CD14-positive monocyte (primary cell): Measurements from ENCODE around the gene IQCN. TPM values are rescaled to one million over a fixed set of nuclear protein-coding genes. Genes with fewer than 3 reads are reported as not detected.

Experiments
- DNase-seq, 3 donors: peaks; one replicate each; pipeline ENCODE4 v3.0.0-alpha.2; 2011 to 2022
- H2AFZ ChIP-seq: 2 replicates; pipeline ENCODE4 v1.6.0; 2012; ENCODE audit warnings: mild to moderate bottlenecking, low read depth, low read length, inconsistent platforms; ENCODE audit not compliant: insufficient read depth, poor library complexity, severe bottlenecking
- H3K27ac ChIP-seq, 2 donors: 1 replicate in 1 of 2; 2 replicates in 1 of 2; pipeline ENCODE4 v1.5.1; 2012 to 2013; ENCODE audit warnings: low read length in 2 of 2, control low read depth in 1 of 2, inconsistent platforms in 1 of 2, low read depth in 1 of 2, mild to moderate bottlenecking in 1 of 2
- H3K27me3 ChIP-seq, 2 donors: one replicate each; pipeline versions ENCODE4 v1.6.0 to v1.6.1; 2011 to 2013; ENCODE audit warnings: low read length in 2 of 2; ENCODE audit not compliant: control insufficient read depth in 2 of 2, insufficient read depth in 2 of 2
- H3K36me3 ChIP-seq, 2 donors: replicated peaks in 1 of 2; 1 replicate in 1 of 2; 2 replicates in 1 of 2; pipeline versions ENCODE4 v1.5.1 to v1.6.1; 2012 to 2013; ENCODE audit warnings: low read length in 2 of 2, control low read depth in 1 of 2, inconsistent platforms in 1 of 2, mild to moderate bottlenecking in 1 of 2; ENCODE audit not compliant: insufficient read depth in 2 of 2, control insufficient read depth in 1 of 2
- H3K4me1 ChIP-seq, 2 donors: 1 replicate in 1 of 2; 2 replicates in 1 of 2; pipeline versions ENCODE4 v1.5.1 to v1.6.1; 2012 to 2013; ENCODE audit warnings: low read length in 2 of 2, control low read depth in 1 of 2, inconsistent platforms in 1 of 2, mild to moderate bottlenecking in 1 of 2, moderate library complexity in 1 of 2; ENCODE audit not compliant: insufficient read depth in 2 of 2, control insufficient read depth in 1 of 2
- H3K4me2 ChIP-seq: replicated peaks from 2 replicates; pipeline ENCODE3; 2012; ENCODE audit warnings: low read length, moderate library complexity, mild to moderate bottlenecking; ENCODE audit not compliant: poor library complexity, severe bottlenecking; ENCODE audit errors: extremely low read depth
- H3K4me3 ChIP-seq, 3 experiments: fragments of 200-600 bp in 1 of 3; sonication (generic) in 1 of 3; replicated peaks in 1 of 3; 1 replicate in 2 of 3; 2 replicates in 1 of 3; pipeline ENCODE4 v1.5.1; 2011 to 2013; ENCODE audit warnings: low read length in 3 of 3, mild to moderate bottlenecking in 3 of 3, control low read depth in 2 of 3, low read depth in 2 of 3, inconsistent platforms in 1 of 3, moderate library complexity in 1 of 3
- H3K79me2 ChIP-seq: 2 replicates; pipeline ENCODE4 v1.6.0; 2012; ENCODE audit warnings: mild to moderate bottlenecking, control low read depth, inconsistent platforms, low read length, moderate library complexity; ENCODE audit not compliant: insufficient read depth
- H3K9ac ChIP-seq: 2 replicates; pipeline ENCODE4 v1.6.0; 2017; ENCODE audit warnings: low read length, mild to moderate bottlenecking; ENCODE audit not compliant: insufficient read depth, poor library complexity, severe bottlenecking
- H3K9me3 ChIP-seq, 2 donors: replicated peaks in 1 of 2; 1 replicate in 1 of 2; 2 replicates in 1 of 2; pipeline versions ENCODE4 v1.5.1 to v1.6.1; 2012 to 2013; ENCODE audit warnings: low read length in 2 of 2, control low read depth in 1 of 2; ENCODE audit not compliant: control insufficient read depth in 1 of 2, insufficient read depth in 1 of 2
- H4K20me1 ChIP-seq: 2 replicates; pipeline ENCODE4 v1.6.0; 2012; ENCODE audit warnings: mild to moderate bottlenecking, low read length, control low read depth, moderate library complexity; ENCODE audit not compliant: insufficient read depth
- H3K27ac Mint-ChIP-seq, 7 donors: one replicate each; pipeline ENCODE4 v1.8.0; 2020; ENCODE audit warnings: mild to moderate bottlenecking in 7 of 7, mixed read lengths in 7 of 7, moderate library complexity in 6 of 7, inconsistent platforms in 2 of 7
- H3K27me3 Mint-ChIP-seq, 3 donors: one replicate each; pipeline ENCODE4 v1.8.0; 2021 to 2022; ENCODE audit warnings: low read depth in 3 of 3, mild to moderate bottlenecking in 3 of 3, mixed read lengths in 3 of 3, moderate library complexity in 3 of 3, inconsistent platforms in 1 of 3
- H3K36me3 Mint-ChIP-seq, 2 donors: one replicate each; pipeline ENCODE4 v1.8.0; 2020; ENCODE audit warnings: mixed read lengths in 2 of 2, inconsistent platforms in 1 of 2, mild to moderate bottlenecking in 1 of 2
- H3K4me1 Mint-ChIP-seq: one replicate; pipeline ENCODE4 v1.8.0; 2020; ENCODE audit warnings: mild to moderate bottlenecking, mixed read lengths
- H3K4me3 Mint-ChIP-seq, 2 donors: one replicate each; pipeline ENCODE4 v1.8.0; 2020; ENCODE audit warnings: mild to moderate bottlenecking in 2 of 2, mixed read lengths in 2 of 2, moderate library complexity in 1 of 2
- H3K9me3 Mint-ChIP-seq, 7 donors: one replicate each; pipeline ENCODE4 v1.8.0; 2020 to 2022; ENCODE audit warnings: mixed read lengths in 7 of 7, mild to moderate bottlenecking in 6 of 7, moderate library complexity in 6 of 7, inconsistent platforms in 2 of 7
- WGBS: methylation state at CpG from one replicate; pipeline ENCODE4 v1.1.5; 2013; ENCODE audit warnings: missing lambda C conversion rate; ENCODE audit not compliant: insufficient coverage; 5-methylcytosine and 5-hydroxymethylcytosine counted together
- intact Hi-C, 2 donors: fragments of 100-400 bp; cut with micrococcal nuclease; formaldehyde crosslinking; loops; one replicate each; pipeline versions ENCODE4 v1.15.0 to v1.15.1; 2023
- polyA plus RNA-seq, 3 donors: library from polyadenylated mRNA; depleted of rRNA in 1 of 3; unstranded in 2 of 3; stranded (reverse) in 1 of 3; fragments of 300-500 nt in 2 of 3; fragments of >200 nt in 1 of 3; fragmentation: Illumina TruSeq in 2 of 3; gene quantifications; 1 replicate in 2 of 3; 2 replicates in 1 of 3; pipeline ENCODE4 v1.2.3, GENCODE V29; 2012 to 2021
- TF ChIP-seq, protein P1 (sequence below): fragments of 200-600 bp; IDR thresholded peaks from one replicate; pipeline ENCODE4 v1.8.0; 2022; ENCODE audit warnings: antibody characterized with exemption, mild to moderate bottlenecking

The IQCN gene
- polyA plus RNA-seq, 3 donors, result 6.9 TPM; not detected in 2

GRCh38 chr19:18295034-18295451 is 20.8 kb upstream of the IQCN start:
- Mint-ChIP-seq H3K36me3 (peaks cover 2 to 6% of the 10 kb centered on the region in 2 donors), H3K4me3 (no peak overlapping the region), H3K27ac (peak overlapping the region in 1 of 7 donors; percentile 81), H3K9me3 (peaks cover 0 to 2% (median 0%) of the 10 kb centered on the region in 7 donors), H3K27me3 (peaks cover 0 to 5% (median 2%) of the 10 kb centered on the region in 3 donors), H3K4me1 (peaks cover 37% of the 10 kb centered on the region)
- TF ChIP-seq, protein P1, sequence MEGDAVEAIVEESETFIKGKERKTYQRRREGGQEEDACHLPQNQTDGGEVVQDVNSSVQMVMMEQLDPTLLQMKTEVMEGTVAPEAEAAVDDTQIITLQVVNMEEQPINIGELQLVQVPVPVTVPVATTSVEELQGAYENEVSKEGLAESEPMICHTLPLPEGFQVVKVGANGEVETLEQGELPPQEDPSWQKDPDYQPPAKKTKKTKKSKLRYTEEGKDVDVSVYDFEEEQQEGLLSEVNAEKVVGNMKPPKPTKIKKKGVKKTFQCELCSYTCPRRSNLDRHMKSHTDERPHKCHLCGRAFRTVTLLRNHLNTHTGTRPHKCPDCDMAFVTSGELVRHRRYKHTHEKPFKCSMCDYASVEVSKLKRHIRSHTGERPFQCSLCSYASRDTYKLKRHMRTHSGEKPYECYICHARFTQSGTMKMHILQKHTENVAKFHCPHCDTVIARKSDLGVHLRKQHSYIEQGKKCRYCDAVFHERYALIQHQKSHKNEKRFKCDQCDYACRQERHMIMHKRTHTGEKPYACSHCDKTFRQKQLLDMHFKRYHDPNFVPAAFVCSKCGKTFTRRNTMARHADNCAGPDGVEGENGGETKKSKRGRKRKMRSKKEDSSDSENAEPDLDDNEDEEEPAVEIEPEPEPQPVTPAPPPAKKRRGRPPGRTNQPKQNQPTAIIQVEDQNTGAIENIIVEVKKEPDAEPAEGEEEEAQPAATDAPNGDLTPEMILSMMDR, result no peak
- Histone ChIP-seq H2AFZ (no peak overlapping the region), H3K4me3 (no peak overlapping the region), H3K27ac (no peak overlapping the region), H3K79me2 (no peaks in the 10 kb centered on the region), H3K27me3 (no peaks in the 10 kb centered on the region), H3K4me1 (peaks cover 34 to 43% of the 10 kb centered on the region in 2 donors), H3K9ac (no peak overlapping the region), H3K9me3 (no peaks in the 10 kb centered on the region), H4K20me1 (no peaks in the 10 kb centered on the region), H3K4me2 (no peak overlapping the region), H3K36me3 (no peaks in the 10 kb centered on the region)
- WGBS, result 89% methylated on average over 4 of the region's 4 CpGs
- no peak for DNase-seq
- intact Hi-C loops, result no loop called here

GRCh38 chr19:18294467-18294864 is 20.2 kb upstream of the IQCN start:
- Mint-ChIP-seq H3K4me1 (peaks cover 43% of the 10 kb centered on the region), H3K27me3 (peaks cover 0 to 5% (median 2%) of the 10 kb centered on the region in 3 donors), H3K36me3 (peaks cover 2 to 6% of the 10 kb centered on the region in 2 donors), H3K4me3 (no peak overlapping the region), H3K27ac (peak overlapping the region in 6 of 7 donors; percentile 31 to 99 (median 82)), H3K9me3 (peaks cover 0 to 2% (median 0%) of the 10 kb centered on the region in 7 donors)
- H2AFZ ChIP-seq, result no peak overlapping the region
- peaks cover 40 to 49% of the 10 kb centered on the region in 2 donors for H3K4me1 ChIP-seq
- H3K79me2 ChIP-seq, result no peaks in the 10 kb centered on the region
- H3K4me2 ChIP-seq, result no peak overlapping the region
- H3K27me3 ChIP-seq, result no peaks in the 10 kb centered on the region
- intact Hi-C loops, result no loop called here
- H3K27ac ChIP-seq, result no peak overlapping the region
- H3K36me3 ChIP-seq, result no peaks in the 10 kb centered on the region
- H3K4me3 ChIP-seq, result no peak overlapping the region
- H3K9ac ChIP-seq, result no peak overlapping the region
- DNase-seq, result peak in 2 of 3 donors; percentile 34 to 57
- TF ChIP-seq, protein P1, result no peak
- WGBS, result 33% methylated on average over 5 of the region's 9 CpGs
- H4K20me1 ChIP-seq, result no peaks in the 10 kb centered on the region
- H3K9me3 ChIP-seq, result no peaks in the 10 kb centered on the region
